HCT116 (cell line): ENCODE data around the gene KLHL22. TPM values are rescaled to one million over a fixed set of nuclear protein-coding genes. Genes with fewer than 3 reads are reported as not detected.

Source experiments
- ATAC-seq: fragments of 200-7000 bp; cut with Tn5 transposase; 2 replicates; pipeline ENCODE4 v1.9.1; 2020; ENCODE audit warnings: mild to moderate bottlenecking, moderate library complexity
- BruUV-seq: library from RNA; stranded (reverse); fragments of 400-500 nt; replicated peaks from 2 replicates; lab custom pipeline; 2021; lab: Mats Ljungman, UMichigan
- CTCF ChIA-PET: fragments of 300-600 bp; sonication (Branson Sonifier 250); formaldehyde crosslinking; loops from one replicate; lab custom pipeline; 2021; ENCODE audit warnings: antibody characterized with exemption; lab: Charles Lee
- POLR2A ChIA-PET: fragments of 300-600, 350-600 bp; sonication (Branson Sonifier 250); formaldehyde crosslinking; loops from one replicate; lab custom pipeline; 2021; ENCODE audit warnings: antibody characterized with exemption; lab: Charles Lee
- RAD21 ChIA-PET, 2 experiments: fragments of 300-600 bp; sonication (Branson Sonifier 250); formaldehyde crosslinking; loops; one replicate each; lab custom pipeline; 2023; ENCODE audit warnings: low total read pairs in 2 of 2; ENCODE audit not compliant: uncharacterized antibody in 2 of 2, unreplicated experiment in 2 of 2, low non-redundant PET in 1 of 2; lab: Charles Lee
- DNase-seq: peaks from one replicate; pipeline ENCODE4 v3.0.0-alpha.2; 2010; ENCODE audit warnings: low read depth, low spot score
- H2AFZ ChIP-seq: fragments of 200-600 bp; shearing (Covaris generic), sonication (generic); 2 replicates; pipeline ENCODE4 v1.6.1; 2017; ENCODE audit warnings: low read depth, mixed run types, mixed read lengths, antibody characterized with exemption, low read length; ENCODE audit not compliant: poor library complexity, severe bottlenecking
- H3K27ac ChIP-seq: 2 replicates; pipeline ENCODE4 v1.5.1; 2012; ENCODE audit warnings: low read depth, low read length
- H3K27me3 ChIP-seq: fragments of 200-600 bp; sonication (generic); 2 replicates; pipeline ENCODE4 v1.6.1; 2016; ENCODE audit warnings: mixed run types, low read length, mixed read lengths; ENCODE audit not compliant: insufficient read depth
- H3K36me3 ChIP-seq, 2 experiments: fragments of 200-500 bp in 1 of 2; fragments of 200-600 bp in 1 of 2; sonication (Bioruptor generic) in 1 of 2; sonication (generic) in 1 of 2; 2 replicates each; pipeline versions ENCODE4 v1.5.1 to v1.6.1; 2014 to 2016; ENCODE audit warnings: low read length in 2 of 2, inconsistent platforms in 1 of 2, mixed read lengths in 1 of 2, mixed run types in 1 of 2; ENCODE audit not compliant: insufficient read depth in 2 of 2, control insufficient read depth in 1 of 2
- H3K4me1 ChIP-seq, 2 experiments: fragments of 200-600 bp in 1 of 2; sonication (generic) in 1 of 2; 2 replicates each; pipeline versions ENCODE4 v1.5.1 to v1.6.1; 2012 to 2017; ENCODE audit warnings: low read length in 2 of 2, inconsistent platforms in 1 of 2, mild to moderate bottlenecking in 1 of 2, mixed read lengths in 1 of 2, mixed run types in 1 of 2, moderate library complexity in 1 of 2; ENCODE audit not compliant: insufficient read depth in 2 of 2, control insufficient read depth in 1 of 2
- H3K4me2 ChIP-seq: fragments of 200-600 bp; sonication (generic); 2 replicates; pipeline ENCODE4 v1.6.1; 2017; ENCODE audit warnings: mixed run types, low read length, mixed read lengths
- H3K4me3 ChIP-seq, 2 experiments: fragments of 200-600 bp in 1 of 2; sonication (generic) in 1 of 2; replicated peaks in 1 of 2; 2 replicates each; pipeline ENCODE4 v1.5.1; 2011 to 2016; ENCODE audit warnings: low read length in 2 of 2, control low read depth in 1 of 2, low read depth in 1 of 2, mild to moderate bottlenecking in 1 of 2, mixed read lengths in 1 of 2, mixed run types in 1 of 2
- H3K79me2 ChIP-seq: fragments of 200-600 bp; sonication (generic); 2 replicates; pipeline ENCODE4 v1.6.1; 2017; ENCODE audit warnings: mild to moderate bottlenecking, mixed run types, low read length, moderate library complexity, mixed read lengths; ENCODE audit not compliant: insufficient read depth
- H3K9ac ChIP-seq: fragments of 200-600 bp; sonication (generic); 2 replicates; pipeline ENCODE4 v1.6.1; 2016; ENCODE audit warnings: low read length, mixed read lengths
- H3K9me2 ChIP-seq: fragments of 200-600 bp; sonication (generic), shearing (Covaris generic); 2 replicates; pipeline ENCODE4 v1.6.1; 2017; ENCODE audit warnings: mixed run types, mild to moderate bottlenecking, moderate library complexity; ENCODE audit not compliant: insufficient read depth
- H3K9me3 ChIP-seq, 2 experiments: fragments of 200-500 bp in 1 of 2; fragments of 200-600 bp in 1 of 2; sonication (Bioruptor generic) in 1 of 2; sonication (generic) in 1 of 2; 2 replicates each; pipeline ENCODE4 v1.6.1; 2014 to 2017; ENCODE audit warnings: low read length in 2 of 2, mixed read lengths in 2 of 2, inconsistent platforms in 1 of 2, low read depth in 1 of 2, mild to moderate bottlenecking in 1 of 2, mixed run types in 1 of 2, moderate library complexity in 1 of 2; ENCODE audit not compliant: control insufficient read depth in 1 of 2, insufficient read depth in 1 of 2
- H4K20me1 ChIP-seq: fragments of 200-600 bp; sonication (generic), shearing (Covaris generic); 2 replicates; pipeline ENCODE4 v1.6.1; 2017; ENCODE audit warnings: mixed run types, mild to moderate bottlenecking, moderate library complexity; ENCODE audit not compliant: insufficient read depth
- CBX3 ChIP-seq: IDR thresholded peaks from 2 replicates; pipeline ENCODE4 v1.6.1; 2012; ENCODE audit warnings: low read depth
- EGR1 ChIP-seq: IDR thresholded peaks from 2 replicates; pipeline ENCODE4 v1.6.1; 2012; ENCODE audit warnings: low read depth
- ELF1 ChIP-seq: IDR thresholded peaks from 2 replicates; pipeline ENCODE4 v1.6.1; 2012; ENCODE audit warnings: low read depth, borderline replicate concordance
- FOSL1 ChIP-seq: IDR thresholded peaks from 2 replicates; pipeline ENCODE4 v1.6.1; 2012; ENCODE audit warnings: low read depth
- MAX ChIP-seq: IDR thresholded peaks from 2 replicates; pipeline ENCODE4 v1.6.1; 2012
- POLR2A ChIP-seq: IDR thresholded peaks from 2 replicates; pipeline ENCODE4 v1.7.0; 2011; ENCODE audit warnings: borderline replicate concordance; ENCODE audit not compliant: insufficient read depth, insufficient read length; ENCODE audit errors: extremely low read depth
- POLR2AphosphoS5 ChIP-seq: IDR thresholded peaks from 2 replicates; pipeline ENCODE4 v1.6.1; 2011; ENCODE audit warnings: mild to moderate bottlenecking, low read depth, low read length, moderate library complexity
- RAD21 ChIP-seq: IDR thresholded peaks from 2 replicates; pipeline ENCODE4 v1.6.1; 2012; ENCODE audit warnings: low read depth, mild to moderate bottlenecking
- SIN3A ChIP-seq: IDR thresholded peaks from 2 replicates; pipeline ENCODE4 v1.6.1; 2012; ENCODE audit warnings: low read depth
- SP1 ChIP-seq: IDR thresholded peaks from 2 replicates; pipeline ENCODE4 v1.6.1; 2012; ENCODE audit warnings: low read depth
- SRF ChIP-seq: IDR thresholded peaks from 2 replicates; pipeline ENCODE4 v1.6.1; 2012; ENCODE audit warnings: low read depth
- TCF7L2 ChIP-seq: IDR thresholded peaks from 2 replicates; pipeline ENCODE4 v1.7.0; 2011; ENCODE audit warnings: borderline replicate concordance, inconsistent platforms; ENCODE audit not compliant: insufficient read depth, insufficient read length; ENCODE audit errors: extremely low read depth
- YY1 ChIP-seq: IDR thresholded peaks from 2 replicates; pipeline ENCODE4 v1.6.1; 2011; ENCODE audit warnings: low read length, low read depth, moderate library complexity, mild to moderate bottlenecking; ENCODE audit not compliant: insufficient replicate concordance; ENCODE audit errors: extremely low read depth
- ZFX ChIP-seq: fragments of 450-650 bp; IDR thresholded peaks from 2 replicates; pipeline ENCODE4 v1.6.1; 2017
- intact Hi-C: fragments of 100-400 bp; cut with micrococcal nuclease; formaldehyde crosslinking; loops from 2 replicates; pipeline ENCODE4 v1.10.0; 2022
- total RNA-seq: library from RNA; stranded (reverse); gene quantifications from one replicate; pipeline ENCODE4 v1.2.1, GENCODE V29; 2021; ENCODE audit not compliant: unreplicated experiment
- TF ChIP-seq, protein P1 (sequence below), 3 experiments: fragments of 200-600 bp in 1 of 3; sonication (generic) in 1 of 3; IDR thresholded peaks in 2 of 3; conservative IDR thresholded peaks in 1 of 3; 2 replicates each; pipeline ENCODE4 v1.5.1; 2012 to 2017; ENCODE audit warnings: low read depth in 2 of 3, low read length in 2 of 3, antibody characterized with exemption in 1 of 3, borderline replicate concordance in 1 of 3, control low read depth in 1 of 3, mild to moderate bottlenecking in 1 of 3, mixed read lengths in 1 of 3, mixed run types in 1 of 3, moderate library complexity in 1 of 3; ENCODE audit not compliant: insufficient read depth in 1 of 3

Gene KLHL22
- total RNA-seq, 1 experiment from 2014 or later = 16.4 TPM

- ChIA-PET CTCF (interaction anchor here (1.0 to 1.6 kb wide), 2 partner anchors 72 to 78 kb away, joined by 3 to 4 read pairs; no protein-coding TSS in a partner anchor), POLR2A (no interaction called here), RAD21 (interaction anchor here in 1 of 2 experiments (0.6 kb wide), 1 partner anchor 78 kb away, joined by 7 read pairs; no protein-coding TSS in a partner anchor)
- peak overlapping the region; percentile 82 for H3K4me2 ChIP-seq
- peaks cover 30% of the 10 kb centered on the region for H3K79me2 ChIP-seq
- H3K36me3 ChIP-seq = no peaks in the 10 kb centered on the region
- H4K20me1 ChIP-seq = no peaks in the 10 kb centered on the region
- H3K27me3 ChIP-seq = no peaks in the 10 kb centered on the region
- intact Hi-C loops = loop anchor here (1.0 to 5.0 kb wide), 2 partner anchors 34 to 79 kb away; no protein-coding TSS in a partner anchor
- peak overlapping the region; percentile 94 for H3K27ac ChIP-seq
- ATAC-seq = peak; percentile 88
- H3K4me1 ChIP-seq = peaks cover 10 to 33% of the 10 kb centered on the region in 2 experiments
- peak overlapping the region; percentile 37 for H2AFZ ChIP-seq
- peak overlapping the region; percentile 47 to 81 for H3K4me3 ChIP-seq
- no peaks in the 10 kb centered on the region for H3K9me3 ChIP-seq
- TF ChIP-seq SRF (no peak), POLR2AphosphoS5 (peak; percentile 88), ELF1 (no peak), YY1 (peak; percentile 9), TCF7L2 (peak; percentile 3), MAX (peak; percentile 84), POLR2A (peak; percentile 82), FOSL1 (no peak), SIN3A (peak; percentile 44), CBX3 (peak; percentile 73; the same call in 1 of the 2 replicates), SP1 (no peak), ZFX (0 out of 2 replicates have a peak, but pooled peaks have one; percentile 2), EGR1 (peak; percentile 92), RAD21 (peak; percentile 65)
- TF ChIP-seq, protein P1, sequence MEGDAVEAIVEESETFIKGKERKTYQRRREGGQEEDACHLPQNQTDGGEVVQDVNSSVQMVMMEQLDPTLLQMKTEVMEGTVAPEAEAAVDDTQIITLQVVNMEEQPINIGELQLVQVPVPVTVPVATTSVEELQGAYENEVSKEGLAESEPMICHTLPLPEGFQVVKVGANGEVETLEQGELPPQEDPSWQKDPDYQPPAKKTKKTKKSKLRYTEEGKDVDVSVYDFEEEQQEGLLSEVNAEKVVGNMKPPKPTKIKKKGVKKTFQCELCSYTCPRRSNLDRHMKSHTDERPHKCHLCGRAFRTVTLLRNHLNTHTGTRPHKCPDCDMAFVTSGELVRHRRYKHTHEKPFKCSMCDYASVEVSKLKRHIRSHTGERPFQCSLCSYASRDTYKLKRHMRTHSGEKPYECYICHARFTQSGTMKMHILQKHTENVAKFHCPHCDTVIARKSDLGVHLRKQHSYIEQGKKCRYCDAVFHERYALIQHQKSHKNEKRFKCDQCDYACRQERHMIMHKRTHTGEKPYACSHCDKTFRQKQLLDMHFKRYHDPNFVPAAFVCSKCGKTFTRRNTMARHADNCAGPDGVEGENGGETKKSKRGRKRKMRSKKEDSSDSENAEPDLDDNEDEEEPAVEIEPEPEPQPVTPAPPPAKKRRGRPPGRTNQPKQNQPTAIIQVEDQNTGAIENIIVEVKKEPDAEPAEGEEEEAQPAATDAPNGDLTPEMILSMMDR (IDR thresholded peaks at IDR 0.05 in 2 of 3, conservative IDR thresholded peaks at IDR 0.05 in 1 of 3; ENCODE audit: borderline replicate concordance in 1 of 3, insufficient read depth in 1 of 3, low read depth in 2 of 3, low read length in 2 of 3) = peak; percentile 72 to 97 (median 91)
- DNase-seq = peak; percentile 73
- no peaks in the 10 kb centered on the region for H3K9me2 ChIP-seq
- peak overlapping the region; percentile 82 for H3K9ac ChIP-seq
- BruUV-seq = no TSS peak
These were observed 476 bp upstream of the KLHL22 start for GRCh38 chr22:20495861-20496681.
